Measurements from ENCODE around the gene CYTH1.
A peak's percentile ranks its signal among the peaks of the same experiment; 100 is the strongest.

The CYTH1 gene

GRCh38 chr17:78645421-78646295 lies 136.4 kb downstream of the CYTH1 start:
- DNase-seq, result peak; percentile 33

DNA sequence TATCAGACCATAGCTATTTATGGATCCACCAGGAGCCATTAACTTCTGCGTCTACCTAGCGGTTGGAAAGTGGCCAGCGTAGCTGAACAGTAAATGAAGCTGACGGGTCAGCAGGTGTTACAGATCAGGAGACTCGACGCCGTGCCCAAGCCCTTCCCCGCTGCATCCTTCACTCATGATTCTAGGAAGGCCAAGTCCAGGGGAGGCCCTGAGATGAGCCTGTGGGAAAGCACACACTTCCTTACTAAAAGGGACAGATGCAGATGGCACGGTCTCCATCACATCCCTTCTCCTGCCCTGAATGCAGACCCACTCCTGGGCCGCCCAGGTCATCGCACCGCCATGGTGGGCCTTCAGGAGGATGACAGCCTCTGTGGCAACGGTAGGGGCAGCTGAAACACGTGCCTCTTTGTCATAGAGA lies 137.1 kb downstream of the CYTH1 start:
- DNase-seq, result no peak

DNA sequence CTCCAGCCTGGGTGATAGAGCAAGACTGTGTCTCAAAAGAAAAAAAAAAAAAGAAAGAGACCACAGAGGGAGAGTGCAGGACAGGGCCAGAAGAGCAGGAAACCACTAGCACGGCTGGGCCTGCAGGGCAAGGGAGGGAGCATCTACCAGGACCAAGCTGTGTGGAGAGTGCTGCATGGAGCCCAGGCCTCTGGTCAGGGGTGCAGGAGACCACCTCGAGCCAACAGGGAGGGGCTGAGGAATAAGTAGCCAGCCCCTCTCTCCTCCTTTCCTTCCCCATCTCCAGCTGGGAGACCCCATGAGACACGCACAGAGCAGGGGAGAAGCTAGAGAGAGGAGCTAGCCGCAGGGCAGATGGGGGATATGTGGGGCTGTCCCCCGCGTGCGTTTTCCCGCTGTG lies 137.8 kb downstream of the CYTH1 start:
- no peak for DNase-seq

DNA sequence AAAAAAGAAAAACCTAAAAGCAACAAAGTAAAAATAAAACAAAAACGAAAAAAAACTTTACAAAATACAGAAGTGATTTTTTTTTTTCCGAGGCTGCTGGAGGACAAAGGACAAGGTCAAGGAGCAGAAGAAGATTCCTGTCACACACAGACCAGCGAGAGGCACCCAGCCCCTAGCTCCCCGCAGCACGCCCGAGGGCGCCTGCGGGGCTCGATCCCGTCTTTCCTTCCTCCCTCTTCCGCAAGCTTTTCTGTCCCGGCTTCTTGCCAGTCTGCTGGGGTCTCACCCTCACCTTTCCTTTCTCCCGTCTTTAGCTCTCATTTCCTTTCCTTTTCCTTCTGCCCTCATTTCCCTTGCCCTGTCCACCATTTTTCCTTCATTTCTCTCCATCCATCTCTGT lies 138.7 kb downstream of the CYTH1 start:
- no peak for DNase-seq

DNA sequence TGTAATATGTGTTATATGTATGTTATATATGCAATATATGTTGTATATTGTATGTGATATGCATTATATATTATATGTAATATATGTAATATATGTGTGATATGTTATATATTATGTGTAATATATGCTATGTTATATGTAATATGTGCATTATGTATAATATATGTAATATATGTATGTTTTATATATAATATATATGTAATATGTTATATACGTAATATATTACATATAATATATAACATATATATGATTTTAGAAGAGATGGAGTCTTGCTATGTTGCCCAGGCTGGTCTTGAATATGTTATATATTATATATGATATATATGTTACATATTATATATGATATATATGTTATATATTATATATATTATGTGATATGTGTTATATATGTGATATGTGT lies 139.4 kb downstream of the CYTH1 start:
- DNase-seq, result no peak

DNA sequence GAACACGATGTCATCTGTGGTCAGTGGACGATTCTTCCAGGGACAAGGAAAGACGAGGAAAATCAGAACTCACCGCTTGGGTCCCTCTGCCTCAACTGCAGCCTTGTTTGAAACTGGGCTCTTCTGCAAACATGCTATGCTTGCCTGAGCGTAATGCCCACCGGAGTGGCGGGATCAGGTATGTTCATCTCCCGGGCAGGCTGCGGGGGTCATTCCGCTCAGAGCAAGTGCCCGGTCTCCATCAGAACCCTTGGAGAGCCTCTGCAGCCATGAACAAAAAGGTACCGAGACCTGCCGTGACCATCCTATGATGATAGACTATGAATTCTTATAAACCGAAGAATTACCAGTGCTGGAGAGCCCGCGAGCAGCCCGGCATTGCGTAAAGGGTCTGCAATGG lies 140.4 kb downstream of the CYTH1 start:
- no peak for DNase-seq

GRCh38 chr17:78641243-78641642 lies 140.8 kb downstream of the CYTH1 start:
- no peak for DNase-seq

DNA sequence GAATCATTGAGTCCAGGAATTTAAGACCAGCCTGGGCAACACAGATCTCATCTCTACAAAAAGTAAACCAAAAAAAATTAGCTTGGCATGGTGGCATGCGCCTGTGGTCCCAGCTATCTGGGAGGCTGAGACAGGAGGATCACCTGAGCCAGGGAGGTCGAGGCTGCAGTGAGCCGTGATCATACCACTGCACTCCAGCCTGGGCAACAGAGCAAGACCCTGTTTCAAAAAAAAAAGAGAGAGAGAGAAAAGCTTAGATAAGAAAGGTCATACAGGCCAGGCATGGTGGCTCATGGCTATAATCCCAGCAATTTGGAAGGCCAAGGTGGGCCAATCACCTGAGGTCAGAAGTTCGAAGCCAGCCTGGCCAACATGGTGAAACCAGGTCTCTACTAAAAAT lies 141.4 kb downstream of the CYTH1 start:
- no peak for DNase-seq

GRCh38 chr17:78637643-78638420 lies 144.2 kb downstream of the CYTH1 start:
- DNase-seq, result no peak

DNA sequence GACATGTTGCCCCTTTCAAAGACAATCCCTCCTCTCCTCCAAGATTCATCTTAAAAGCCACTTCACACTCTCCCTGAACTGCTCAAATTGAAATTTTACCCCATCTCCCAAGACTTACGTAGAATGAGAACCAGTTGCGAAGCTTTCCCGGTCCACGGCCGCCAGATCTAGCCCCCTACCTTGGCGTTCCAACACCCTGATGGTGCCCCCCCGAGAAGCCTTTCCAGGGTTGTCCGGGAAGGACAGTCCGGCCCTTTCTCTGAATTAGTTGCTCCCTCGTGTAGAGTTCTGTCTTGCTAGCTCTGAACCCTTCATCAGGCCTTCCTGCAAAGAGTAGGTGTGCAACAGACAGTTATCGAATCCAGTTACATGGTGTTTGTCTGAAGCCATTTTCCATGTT lies 144.9 kb downstream of the CYTH1 start:
- no peak for DNase-seq

GRCh38 chr17:78634154-78634553 lies 147.9 kb downstream of the CYTH1 start:
- DNase-seq, result no peak

DNA sequence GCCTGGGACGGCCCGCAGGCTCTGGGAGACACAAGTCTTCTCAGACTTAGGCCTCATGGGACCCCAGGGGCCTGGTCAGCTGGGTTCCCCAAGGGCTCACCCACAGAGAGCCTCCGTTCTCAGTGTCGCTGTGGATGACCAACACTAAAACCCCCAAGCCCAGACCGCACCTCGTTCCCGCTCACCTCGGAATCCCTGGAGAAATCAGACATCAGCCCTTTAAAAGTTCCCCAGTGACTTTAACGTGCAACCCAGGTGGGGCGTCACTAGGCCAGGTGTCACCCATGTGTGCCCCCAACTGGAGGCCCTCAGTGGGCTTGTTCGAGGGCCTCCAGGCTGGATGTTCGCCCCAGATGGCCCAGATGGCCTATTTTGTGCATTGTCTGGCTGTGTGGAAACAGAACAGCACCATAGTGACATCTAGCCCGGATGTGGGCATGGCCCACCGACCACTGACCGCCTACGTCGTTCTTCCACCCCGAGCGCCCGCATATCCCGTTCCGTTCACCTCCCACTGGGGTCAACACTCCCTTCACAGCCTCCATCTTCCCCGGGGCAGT lies 152.6 kb downstream of the CYTH1 start:
- no peak for DNase-seq

GRCh38 chr17:78628547-78629435 lies 153.3 kb downstream of the CYTH1 start:
- DNase-seq, result no peak

- DNase-seq, result no peak
Observed at GRCh38 chr17:78624324-78625151, 157.5 kb downstream of the CYTH1 start.
